GM19035 (cell line): ENCODE measurements around the gene AHI1.

Experiments
- ATAC-seq: cut with Tn5 transposase; IDR thresholded peaks from one replicate; pipeline ENCODE4 v1.9.1; 2021; ENCODE audit not compliant: unreplicated experiment

AHI1 gene

DNA sequence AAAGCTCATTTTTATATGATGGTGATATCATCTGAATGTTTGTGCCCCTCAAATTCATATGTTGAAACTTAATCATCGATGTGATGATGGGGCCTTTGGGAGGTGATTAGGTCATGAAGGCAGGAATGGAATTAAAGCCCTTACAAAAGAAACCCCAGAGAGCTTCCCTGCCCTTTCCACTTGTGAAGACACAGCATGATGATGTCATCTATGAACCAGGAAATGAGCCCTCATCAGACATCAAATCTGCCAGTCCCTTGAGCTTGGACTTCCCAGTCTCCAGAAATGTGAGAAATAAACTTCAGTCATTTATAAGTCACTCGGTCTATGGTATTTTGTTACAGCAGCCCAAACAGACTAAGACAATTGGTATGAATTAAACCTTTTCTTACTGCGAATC is 163.4 kb downstream of the AHI1 start:
- no peak for ATAC-seq

DNA sequence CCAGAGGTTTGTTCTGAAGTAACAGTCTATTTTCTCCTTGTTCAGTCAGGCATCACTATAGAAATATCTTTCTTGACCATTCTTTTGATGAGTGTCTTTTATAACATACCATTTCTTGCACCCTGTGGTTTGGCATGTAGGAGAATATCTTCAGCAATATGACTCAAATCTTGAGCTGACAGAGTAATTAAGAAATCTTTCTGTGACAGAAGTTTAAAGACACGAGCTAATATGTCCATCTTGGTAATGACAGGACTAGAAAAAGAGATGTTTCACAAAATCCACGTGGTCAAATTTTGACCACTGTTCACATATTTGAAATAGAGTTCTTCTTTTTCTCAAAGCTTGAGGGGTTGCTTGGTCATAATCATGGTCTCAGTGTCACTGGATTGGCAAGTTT is 166.5 kb downstream of the AHI1 start:
- ATAC-seq = peak; percentile 21

DNA sequence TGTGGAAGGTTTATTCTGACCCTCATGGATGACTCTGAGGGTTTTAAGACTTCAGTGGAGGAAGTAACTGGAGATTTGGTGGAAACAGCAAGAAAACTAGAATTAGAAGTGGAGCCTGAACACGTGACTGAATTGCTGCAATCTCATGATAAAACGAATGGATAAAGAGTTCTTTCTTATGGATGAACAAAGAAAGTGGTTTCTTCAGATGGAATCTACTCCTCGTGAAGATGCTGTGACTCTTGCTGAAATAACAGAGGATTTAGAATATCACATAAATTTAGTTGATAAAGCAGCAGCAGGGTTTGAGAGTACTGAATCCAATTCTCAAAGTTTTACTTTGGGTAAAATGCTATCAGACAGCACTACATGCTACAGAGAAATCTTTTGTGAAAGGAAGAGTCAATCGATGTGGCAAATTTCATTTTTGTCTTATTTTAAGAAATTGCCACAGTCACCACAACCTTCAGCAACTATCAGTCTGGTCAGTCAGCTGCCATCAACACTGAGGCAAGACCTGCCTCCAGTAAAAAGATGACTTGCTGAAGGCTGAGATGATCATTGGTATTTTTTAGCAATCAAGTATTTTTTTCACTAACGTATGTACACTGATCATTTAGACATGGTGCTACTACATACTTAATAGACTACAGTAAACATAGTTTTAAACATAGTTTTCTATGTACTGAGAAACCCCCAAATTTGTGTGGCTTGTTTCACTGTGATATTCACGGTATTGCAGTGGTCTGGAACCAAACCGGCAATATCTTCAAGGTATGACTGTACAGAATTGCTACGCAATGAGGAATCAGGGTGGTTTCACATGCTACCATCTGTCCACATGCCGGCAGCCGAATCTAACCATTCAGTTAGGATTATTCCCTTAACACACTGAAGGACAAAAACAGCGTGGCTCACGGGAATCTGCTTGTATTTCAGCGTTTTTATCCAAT is 167.4 kb downstream of the AHI1 start:
- ATAC-seq = peak; percentile 96

DNA sequence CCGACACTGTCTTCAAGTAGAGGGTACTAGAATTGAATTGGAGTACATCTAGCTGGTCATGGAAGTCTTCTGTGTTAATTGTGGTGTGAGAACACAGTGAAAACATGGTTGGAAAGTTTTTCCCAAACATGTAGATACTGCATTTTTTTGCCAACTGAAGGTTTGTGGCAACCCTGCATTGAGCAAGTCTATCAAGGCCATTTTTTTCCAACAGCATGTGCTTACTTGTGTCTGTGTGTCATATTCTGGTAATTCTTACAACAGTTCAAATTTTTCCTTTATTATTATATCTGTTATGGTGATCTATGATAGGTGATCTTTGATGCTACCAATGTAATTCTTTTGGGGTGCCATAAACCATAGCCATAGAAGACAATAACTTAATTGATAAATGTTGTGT is 169.4 kb downstream of the AHI1 start:
- ATAC-seq = no peak

DNA sequence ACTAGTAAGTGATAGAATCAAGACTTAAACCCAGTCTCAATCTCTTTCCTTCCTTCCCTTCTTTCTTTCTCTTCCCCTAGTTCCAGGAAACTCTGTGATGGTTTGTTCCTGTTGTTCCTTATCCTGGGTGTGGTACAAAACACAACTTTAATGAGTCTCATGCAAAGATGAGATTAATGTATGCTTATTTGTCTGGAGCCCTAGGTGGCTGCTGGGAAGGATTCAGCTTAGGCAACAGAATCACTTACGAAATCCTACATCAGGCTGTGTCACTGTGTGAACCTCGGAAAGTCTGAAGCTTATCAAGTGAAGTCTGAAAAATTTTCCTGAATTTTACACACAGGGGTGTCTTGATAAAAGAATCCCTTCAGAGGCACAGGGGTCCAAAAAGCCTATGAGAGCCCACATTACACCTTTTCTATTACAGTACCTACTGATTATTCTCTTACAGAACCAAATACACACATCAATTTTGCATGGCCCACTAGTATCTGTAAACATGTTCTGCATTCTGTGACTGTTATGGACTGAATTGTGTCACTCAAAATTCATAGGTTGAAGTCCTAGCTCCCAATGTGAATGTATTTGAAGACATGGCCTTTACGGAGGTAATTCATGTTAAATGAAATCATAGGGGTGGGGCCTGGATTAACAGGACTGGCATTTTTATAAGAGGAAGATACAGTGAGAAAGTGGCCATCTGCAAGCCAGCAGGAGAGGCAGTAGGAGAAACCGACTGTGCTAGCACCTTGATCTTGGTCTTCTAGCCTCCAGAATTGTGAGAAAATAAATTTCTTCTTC is 171.7 kb downstream of the AHI1 start:
- no peak for ATAC-seq

DNA sequence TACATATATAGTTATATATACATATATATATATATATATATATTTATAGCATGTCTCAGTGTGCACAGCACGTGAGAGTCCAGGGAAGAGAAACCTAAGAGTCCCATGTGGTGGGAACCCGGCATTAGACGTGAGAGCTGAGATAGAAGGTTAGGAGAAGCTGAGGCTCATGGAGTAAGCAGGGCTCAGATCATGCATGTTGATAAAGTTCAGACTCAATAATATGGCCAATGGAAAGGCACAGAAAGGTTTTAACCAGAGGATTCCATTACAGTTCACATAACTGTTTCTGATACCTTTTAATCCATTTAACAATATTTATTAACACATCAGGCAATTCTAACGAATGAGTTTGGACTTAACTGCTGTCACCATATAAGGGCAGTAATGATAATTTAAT is 173.0 kb downstream of the AHI1 start:
- no peak for ATAC-seq

DNA sequence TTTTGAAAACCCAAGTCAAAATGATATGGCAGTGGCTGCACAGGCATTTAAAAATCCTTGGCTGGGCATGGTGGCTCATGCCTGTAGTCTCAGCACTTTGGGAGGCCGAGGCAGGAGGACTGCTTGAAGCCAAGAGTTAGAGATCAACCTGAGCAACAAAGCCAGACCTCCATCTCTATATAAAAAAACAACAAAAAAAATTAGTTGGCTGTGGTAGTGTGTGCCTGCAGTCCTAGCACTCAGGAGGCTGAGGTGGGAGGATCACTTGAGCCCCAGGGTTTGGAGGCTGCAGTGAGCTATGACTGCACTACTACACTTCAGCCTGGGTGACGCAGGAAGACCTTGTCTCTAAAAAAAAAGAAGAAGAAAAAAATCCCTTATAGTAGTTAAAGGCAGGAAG is 173.6 kb downstream of the AHI1 start:
- ATAC-seq = no peak

DNA sequence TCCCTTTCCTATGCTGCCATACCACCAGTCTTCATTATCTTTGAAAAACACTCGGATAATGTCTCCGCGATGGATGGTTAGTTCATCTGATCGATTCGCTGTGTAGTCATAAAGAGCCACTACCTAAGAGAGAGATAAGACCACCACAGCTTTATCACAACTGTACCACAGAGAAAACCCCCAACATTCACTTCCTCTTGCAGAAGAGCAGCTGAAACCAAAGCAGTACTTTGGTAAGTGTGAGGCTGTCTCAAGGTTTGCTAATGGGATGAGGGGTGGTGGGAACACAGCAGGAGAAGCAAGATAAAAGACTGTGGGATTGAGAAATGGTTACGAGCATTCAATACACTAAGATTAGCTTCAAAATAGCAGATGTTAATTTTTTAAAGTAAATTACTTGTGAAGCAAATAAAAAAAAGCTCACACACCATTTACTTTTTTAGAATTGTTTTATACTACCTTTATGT is 174.3 kb downstream of the AHI1 start:
- ATAC-seq = peak; percentile 93

DNA sequence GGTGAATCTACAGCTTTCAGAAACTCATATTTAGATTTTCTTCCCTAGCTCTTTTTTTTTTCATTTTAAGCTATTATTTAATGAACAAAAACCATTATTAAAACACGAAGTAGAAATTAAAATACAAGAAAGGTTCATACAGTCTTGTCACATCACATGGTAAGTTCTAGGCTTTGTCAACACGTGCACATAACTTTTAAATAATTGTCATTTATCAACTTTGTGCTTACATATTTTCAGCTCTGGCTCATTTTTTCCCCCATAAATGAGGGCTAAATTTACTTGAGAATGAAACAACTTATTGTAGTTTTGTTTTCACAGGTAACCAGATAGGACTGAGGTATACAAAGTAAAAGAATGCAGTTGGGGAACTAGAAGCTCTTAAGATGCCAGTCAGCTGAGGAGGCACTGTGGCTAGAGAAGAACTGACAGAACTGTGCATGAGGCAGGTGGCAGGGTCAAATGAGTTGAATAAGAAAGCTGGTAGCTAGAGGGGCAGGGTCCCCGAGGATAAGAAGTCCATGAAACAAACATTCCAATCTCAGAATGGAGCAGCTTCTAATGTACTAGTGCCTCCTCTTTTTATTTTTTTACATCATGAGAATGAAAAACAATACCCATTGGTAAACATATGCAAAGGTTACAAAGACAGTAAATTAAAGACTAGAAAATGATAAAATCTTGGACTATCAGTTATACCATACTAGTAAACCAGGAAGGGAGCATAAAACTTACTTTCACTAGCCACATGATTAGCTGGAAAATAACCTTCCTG is 174.9 kb downstream of the AHI1 start:
- peak; percentile 65 for ATAC-seq

DNA sequence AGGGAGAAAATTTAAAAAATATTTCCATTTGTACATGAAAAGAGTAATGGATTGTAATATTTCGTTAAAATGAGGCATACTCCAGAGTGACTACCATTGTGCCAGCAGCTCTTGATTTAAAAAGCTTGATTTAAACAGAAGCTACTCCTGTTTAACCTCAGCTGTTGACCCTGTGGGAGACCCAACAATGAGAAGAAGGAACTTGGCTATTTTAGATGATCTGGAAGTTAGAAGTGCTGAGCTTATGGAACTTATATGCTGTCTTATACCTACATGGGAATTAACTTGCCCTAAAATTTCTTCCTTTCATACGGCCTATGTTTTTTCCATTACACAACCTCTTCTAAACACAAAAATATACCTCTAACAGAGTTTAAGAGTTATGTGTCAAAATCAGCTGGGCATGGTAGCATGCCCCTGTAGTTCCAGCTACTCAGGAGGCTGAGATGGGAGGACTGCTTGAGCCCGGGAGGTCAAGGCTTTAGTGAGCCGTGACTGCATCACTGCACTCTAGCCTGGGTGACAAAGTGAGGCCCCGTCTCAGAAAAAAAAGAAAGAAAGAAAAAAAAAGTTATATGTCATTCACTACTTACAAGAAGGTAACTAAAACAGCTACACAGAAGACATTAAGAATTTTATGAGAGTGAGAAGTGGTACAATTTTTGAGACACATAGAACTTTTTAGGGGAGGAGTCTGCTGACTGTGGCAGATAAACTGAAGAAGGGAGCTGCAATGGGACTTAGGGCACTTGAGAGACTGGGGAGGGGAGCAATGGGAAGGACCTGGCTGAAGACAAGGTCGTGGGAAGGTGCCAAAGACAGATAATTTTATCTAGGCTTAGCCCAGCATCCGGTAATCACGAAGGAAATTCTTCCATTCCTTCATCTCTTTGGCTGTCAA is 176.6 kb downstream of the AHI1 start:
- no peak for ATAC-seq

DNA sequence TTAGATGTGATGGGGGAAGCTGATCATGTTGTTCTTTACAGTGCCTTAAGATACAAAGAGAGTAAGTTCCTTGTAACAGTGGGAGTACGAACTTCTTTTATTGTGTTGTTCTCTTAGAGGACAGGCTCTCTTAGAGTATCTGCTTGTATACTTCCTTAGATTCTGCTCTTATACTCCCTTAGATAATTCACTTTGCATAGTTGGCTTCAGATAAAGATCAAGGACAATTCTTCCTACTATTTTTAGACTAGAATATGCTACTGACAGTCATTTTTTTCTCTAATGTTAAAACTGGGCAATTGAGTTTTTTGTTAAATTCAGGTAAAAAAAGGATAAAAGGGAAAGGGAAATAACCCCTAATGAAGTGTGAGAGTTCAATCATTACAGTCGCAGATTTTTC is 177.7 kb downstream of the AHI1 start:
- no peak for ATAC-seq

DNA sequence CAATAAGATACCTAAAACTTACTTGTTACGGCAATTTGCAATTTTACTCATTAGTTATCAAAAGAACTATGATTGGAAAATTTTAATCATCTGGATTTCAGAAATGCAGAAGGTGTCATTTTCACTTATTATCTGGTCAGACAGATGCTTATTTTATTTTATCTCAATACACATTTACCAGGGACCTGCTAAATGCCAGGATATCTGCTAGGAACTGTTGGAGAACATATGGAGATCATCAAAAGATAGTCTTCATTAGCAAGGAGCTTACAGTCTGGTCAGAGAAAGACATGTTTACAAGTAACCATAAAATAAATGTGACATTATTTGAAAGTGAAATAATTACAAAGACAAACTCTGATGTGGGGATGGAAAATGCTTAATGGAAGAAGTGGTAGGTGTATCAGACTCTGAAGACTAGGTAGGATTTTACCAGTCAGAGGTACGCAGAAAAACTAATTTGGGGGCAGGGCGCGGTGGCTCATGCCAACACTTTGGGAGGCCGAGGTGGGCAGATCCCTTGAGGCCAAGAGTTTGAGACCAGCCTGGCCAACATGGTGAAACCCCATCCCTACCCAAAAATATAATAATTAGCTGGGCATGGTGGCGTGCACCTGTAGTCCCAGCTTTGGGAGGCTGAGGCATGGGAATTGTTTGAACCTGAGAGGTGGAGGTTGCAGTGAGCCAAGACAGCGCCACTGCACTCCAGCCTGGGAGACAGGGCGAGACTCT is 178.6 kb downstream of the AHI1 start:
- no peak for ATAC-seq

DNA sequence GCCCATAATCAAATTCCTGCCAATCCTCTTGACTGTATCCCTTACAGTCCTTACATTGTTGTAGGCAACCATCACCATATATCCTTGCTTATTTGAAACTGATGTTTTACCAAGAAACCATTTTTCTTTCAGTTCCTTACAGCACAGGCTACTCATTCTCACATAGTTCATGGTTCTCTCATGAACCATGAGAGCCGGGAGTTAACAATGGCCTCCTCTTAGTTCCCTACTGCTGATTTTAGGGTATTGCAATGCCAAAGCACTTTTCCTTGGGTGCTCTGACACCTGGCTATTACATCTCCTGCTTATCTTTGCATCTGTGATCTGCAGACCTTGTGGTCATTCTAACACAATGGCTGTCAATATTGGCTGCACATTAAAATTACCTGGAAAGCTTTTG is 183.0 kb downstream of the AHI1 start:
- no peak for ATAC-seq

DNA sequence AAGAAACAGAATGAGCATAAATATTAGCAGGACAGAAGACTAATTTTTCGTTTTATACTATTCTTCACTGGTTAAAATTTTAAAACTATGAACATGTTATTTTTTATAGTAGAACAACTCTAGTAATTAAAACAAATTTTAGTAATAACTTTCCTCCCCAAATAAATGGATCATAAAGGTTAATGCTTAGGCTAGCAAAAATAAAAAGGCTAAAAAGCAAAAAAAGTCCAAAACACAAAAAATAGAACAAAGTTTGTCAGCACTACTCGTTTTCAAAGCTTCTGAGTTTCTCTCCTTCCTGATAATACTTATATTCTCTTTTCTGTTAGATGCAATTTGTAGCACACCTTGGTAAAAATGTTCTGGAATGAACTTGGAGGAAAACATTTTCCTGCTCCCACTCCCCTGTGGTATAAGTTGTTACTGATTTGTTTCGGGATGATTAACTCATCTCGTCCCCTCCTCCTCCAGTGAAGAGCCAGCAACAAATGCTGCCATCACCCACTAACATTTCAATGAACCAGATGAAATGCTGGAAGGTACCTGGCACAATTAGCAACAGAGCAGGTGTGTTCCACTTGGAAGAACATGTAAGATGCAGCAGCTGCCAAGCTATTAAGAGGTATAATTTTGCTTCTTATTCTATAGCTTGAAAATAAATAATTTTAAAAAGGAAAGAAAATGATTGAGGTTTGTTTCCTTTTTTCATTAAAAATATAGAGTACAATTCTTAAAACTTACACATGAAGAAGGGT is 185.9 kb downstream of the AHI1 start:
- no peak for ATAC-seq

DNA sequence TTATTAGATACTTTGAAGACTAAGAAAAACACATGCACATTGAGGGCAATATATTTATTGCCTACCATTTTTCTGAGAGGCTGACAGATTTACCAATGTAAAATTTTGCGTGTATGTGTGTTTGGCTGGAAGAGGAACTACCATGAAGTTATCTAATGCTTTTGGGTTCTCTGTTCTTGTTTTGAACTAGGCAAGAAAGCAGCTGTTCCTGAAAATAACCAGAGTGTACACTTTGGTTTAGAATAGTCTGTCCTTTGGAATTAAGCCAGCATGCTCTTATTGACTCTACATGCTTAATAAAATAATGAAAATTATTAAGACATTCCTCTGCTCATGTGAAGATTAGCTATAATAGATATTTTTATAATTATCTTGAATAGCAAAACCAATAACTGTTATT is 187.2 kb downstream of the AHI1 start:
- ATAC-seq = no peak

DNA sequence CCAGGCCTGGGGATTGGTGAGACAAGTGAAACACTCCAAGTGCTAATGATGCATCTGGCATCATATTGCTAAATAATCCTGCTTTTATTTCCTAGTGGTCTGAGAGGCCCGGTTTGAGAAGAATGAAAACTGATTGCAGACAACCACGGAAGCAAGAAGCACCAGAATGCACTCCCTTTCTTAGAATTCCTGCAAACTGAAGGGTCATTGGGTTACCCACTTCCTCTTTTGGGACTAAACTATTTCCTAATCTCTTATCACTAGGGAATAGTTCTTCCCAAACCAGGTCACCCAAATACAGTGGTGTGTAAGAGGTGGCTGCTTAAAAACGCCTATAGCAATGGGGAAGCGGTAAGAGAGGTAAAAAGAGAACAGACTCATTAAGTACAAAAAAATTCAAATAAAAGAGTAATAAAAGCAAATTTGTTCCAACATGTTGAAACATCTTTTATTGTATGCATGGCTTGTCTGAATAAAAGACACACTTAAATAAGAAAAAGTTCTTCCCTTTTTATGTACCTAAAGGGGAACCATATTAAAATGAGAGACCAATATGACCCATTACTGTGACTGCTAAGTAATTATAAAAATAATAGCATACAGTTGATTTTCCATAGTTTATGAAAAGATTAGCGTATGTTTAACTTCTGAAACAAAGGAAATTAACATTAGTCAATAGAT is 190.7 kb downstream of the AHI1 start:
- no peak for ATAC-seq

DNA sequence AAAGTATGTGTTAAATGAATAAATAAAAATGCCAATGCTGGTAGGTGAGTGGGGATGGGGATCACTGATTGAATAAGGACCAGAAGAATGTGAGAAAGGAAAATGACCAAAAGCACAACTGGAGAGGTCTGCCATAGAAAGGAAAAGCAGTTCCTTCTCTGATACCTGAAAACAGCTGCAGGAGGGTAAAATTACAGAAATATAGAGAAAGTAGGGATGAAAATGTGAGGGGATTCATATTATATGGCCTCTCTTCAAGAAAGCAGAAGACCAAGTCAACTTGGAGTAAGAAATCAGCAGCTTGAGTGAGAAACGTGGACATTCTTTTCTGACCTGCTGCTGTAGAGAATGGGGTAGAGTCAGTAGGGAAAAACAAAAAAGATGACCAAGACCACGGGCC is 191.4 kb downstream of the AHI1 start:
- ATAC-seq = no peak

DNA sequence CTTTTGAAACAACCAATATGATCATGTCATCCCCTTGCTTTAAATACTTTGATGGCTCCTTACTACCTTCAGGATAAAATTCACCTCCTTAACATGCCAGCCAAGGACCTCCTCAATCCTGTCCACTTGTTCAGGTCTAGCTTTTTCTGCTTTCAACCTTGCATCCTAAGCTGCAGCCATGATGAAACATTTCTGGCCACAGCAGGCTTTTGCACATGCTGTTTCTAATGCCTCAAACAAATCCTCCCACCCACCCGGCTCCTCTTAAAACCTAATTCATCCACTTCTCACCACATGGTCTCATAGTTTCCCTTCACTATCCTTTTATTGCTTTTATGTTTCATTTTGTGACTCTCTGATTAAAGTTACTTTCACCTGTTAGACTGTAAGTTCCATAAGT is 191.9 kb downstream of the AHI1 start:
- ATAC-seq = no peak
